D341Med (cell line): ENCODE data around the gene POPDC2.

Experiments
- DNase-seq: peaks from one replicate; pipeline ENCODE4 v3.0.0; 2012; ENCODE audit warnings: low spot score

The POPDC2 gene

DNA sequence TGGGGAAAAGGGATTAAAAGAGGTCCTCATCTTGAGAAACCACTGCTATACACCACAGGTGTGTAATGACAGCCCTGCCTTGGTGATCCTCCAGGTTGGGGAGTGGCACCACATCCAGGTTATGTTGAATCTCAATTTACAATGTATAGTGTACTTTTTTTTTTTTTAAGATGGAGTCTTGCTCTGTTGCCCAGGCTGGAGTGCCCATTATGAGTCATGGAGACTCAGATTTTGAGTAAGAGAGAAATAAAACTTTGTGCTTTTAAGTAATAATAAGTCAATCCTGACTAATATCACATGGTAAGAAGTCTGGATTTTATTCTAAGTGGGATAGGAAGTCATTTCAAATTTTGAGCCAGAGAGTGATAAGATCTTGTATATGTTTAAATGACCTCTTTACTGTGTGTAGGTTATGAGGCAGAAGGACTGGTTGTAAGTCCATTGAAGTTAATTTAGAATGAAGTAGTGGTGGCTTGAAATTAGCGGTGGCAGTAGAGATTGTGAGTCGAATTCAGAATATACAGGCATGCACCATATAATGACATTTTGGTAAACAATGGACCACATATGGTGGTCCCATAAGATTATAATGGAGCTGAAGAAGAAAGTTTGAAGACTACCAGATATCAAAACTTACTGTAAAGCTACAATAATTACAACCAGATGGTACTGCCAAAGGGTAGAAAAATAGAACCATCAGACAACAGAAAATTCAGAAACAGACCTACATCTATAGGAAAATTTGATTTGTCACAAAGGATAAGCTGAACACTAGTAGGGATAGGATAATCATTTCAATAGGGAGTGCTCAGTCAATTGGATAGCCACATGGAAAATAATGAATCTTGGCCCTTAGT is 20.7 kb downstream of the POPDC2 start:
- no peak for DNase-seq

DNA sequence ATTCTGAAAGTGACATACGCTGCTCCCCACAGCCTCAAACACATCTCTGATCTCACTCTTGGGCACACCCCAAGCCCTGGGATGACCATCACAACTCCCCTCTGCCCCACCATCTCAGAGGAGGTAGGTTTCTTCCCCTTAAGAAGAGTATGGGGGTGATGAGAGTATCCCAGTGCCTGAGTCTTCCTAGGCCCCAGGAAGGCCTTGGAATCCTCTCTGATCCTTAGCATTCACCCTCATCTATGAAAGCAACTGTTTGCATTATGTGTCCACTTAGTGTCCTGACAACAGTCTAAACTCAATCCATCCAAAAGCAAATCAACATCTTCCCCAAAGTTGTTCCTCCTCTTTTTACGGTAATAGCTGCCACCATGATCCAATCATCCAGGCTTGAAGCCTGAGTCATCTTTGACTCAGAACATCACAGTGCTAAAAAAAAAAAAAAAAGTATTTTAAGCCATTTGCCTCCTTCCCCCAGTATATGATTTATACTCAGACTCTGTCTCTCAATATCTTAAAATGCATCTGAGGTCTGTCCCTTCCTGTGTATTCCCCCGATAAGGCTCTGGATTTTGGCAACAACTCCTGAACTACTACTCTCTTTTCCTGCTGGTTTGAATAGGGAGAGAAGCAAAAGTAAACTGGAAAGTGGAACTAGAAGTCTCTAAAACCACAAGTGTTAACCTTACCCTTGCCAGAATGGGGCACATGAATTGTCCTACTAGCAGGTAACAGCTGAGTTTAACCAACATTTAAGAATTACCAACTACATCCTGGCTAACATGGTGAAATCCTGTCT is 22.5 kb downstream of the POPDC2 start:
- no peak for DNase-seq

DNA sequence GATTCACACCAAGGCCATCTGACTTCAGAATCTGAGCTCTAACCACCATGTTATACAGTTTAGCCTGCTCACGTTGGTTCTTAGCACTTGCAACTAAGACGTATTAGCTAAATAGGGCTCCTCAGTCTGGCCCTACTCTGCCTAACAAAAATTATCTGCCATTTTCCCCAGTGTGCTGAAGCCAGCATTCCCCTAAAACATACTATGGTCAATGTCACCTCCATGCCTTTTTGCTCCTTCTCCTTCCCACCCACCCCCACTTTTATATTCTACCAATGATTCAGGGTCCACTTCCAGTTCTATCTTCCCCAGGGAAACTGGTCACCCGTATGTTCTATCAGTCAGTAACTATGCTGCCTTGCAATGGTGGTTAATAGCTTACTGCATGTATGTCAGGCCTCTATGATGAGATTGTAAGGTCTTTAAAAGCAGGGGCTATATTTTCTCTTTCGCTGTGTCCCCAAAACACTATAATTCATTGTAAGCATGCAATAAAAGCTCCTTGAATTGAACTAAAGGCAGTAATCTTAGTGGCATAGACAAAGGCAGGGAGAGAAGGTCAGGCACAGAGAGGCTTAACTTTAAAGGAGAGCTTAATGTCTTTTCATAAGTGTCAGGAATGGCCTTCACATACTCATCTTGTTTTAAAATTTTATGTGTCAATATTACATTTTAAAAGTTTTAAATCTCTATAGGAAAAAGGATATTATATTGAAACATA is 23.3 kb downstream of the POPDC2 start:
- DNase-seq = no peak

DNA sequence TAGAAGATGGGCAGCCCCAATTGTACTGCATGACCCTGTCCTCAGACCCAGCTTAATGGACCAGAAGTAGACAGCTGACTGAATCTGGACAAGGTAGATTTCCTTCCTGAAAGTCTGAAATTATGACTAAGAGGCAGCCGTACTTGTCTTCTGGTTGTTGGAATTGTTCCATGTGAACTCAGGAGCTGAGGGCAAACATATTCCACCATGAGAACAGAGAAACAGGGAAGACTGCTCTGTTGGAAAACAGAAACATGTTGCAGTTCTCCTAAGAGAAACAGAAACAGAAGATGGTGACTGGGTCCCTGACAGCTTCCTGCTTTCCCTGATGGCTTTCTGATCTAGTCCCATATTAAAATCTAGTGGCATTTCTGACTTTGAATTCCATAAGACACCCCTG is 24.1 kb downstream of the POPDC2 start:
- no peak for DNase-seq

DNA sequence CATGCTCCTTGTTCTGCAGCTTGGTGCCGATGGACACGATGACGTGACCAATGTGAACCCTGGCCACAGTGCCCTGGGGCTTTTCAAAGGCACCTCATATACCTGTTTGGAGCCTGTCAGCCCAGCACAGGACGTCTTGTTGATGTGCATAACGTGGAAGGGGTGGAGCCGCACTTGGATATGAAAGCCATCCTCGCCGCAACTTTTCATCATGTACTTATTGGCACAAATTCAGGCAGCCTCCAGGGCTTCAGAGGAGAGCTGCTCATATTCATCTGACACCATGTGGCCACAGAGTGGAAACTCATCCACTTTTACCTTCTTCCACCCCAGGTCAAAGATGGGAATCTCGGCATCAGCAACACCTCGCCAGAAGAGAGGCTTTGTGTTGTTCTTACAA is 24.7 kb downstream of the POPDC2 start:
- DNase-seq = no peak

DNA sequence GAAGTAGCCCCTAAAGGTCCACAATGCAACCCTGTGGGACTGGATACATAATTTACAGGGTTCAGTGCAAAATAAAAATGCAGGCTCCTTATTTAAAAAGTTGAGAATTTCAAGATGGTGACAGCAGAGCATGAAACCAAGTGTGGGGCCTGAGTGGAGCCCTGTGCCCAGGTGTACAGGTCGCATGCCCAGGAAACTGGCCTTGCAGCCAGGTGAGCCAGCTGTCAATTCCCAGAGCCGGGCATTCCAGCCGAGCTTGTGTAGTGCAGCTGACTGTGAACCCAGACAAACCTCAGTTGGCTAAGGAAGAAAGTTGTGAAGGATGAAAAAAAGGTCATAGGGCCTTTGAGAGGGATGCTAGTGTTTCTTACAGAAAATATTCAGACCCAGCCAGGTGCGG is 27.6 kb downstream of the POPDC2 start:
- no peak for DNase-seq

DNA sequence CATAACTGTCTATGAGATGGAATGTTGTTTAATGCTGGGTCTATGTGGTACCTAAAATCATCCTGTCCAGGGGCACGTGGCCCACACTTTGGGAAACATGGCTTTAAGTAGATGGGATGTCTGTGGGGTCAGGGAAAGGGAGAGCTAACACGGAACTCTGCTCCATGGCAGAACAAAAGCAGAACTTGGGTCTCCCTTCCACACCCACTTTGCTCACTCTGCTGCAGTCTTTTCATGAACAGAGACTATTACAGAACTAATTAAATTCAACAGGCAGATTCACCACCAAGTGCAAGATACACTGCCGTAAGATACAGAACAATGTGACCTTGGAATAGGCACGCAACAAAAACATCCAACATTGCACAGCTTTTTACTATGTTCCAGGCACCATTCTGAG is 28.2 kb downstream of the POPDC2 start:
- no peak for DNase-seq

DNA sequence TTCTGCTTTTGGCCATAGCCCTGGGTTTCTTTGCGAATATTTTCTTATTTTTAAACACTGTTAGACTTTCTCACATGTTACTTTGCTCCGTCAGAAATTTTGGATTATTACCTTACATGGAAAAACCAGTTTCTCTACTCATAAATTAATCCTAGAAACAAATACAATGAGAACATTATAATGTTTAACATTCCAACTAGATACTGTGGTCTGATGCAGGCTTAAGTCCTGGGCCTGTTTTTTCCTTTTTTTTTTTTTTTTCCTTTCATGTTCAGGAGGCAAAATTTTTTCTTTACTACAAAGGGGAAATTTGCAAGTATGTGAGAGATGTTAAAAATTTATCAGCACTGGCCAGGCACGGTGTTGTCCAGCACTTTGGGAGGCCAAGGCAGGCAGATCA is 28.9 kb downstream of the POPDC2 start:
- DNase-seq = no peak

DNA sequence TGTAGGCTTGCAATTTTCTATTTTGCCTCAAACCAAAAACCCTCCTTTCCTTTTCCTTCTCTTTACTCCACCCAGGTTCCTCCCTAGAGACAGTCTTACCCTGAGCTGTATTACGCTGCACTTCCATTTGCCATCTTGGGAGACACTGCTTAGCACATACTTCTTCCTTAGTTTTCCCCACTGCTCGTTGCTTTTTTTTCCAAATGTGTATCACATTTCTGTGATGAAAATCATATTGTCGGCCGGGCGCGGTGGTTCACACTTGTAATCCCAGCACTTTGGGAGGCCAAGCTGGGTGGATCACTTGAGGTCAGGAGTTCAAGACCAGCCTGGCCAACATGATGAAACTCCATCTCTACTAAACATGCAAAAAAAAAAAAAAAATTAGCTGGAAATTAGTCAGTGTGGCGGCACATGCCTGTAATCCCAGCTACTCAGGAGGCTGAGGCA is 29.5 kb downstream of the POPDC2 start:
- no peak for DNase-seq

DNA sequence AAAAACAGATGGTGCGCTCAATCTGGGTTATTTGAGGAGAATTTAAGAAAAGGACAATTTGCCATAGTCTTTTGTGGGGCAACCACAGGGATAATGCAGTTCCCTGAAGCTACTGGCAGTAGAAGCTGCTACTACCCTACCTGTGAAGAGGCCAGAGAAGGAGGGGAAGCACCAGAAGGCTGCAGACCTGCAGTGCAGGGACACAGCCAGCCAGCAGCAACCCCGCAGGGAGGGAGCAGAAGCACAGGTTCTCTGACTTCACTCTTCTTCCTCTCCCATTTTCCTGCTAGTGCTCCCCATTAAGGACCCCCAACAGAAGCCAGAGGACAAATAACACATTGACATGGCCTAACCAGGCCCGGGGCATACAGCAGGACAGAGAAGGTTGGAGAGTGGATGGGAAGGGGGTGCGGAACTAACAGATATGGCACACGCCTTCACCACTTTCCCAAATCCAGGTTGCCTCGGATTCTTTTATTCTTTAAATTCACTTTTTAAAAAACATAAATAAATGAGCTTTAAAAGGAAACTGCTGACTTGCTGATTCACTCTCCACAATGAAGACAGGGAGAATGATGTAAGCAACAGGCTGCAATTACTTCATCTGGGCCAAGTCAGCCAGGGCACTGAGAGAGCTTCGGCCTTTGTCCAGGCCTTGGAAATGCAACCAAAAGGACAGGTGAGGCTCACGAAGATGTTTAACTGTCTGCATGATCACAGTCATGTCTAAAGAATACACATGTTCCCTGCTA is 30.1 kb downstream of the POPDC2 start:
- no peak for DNase-seq

DNA sequence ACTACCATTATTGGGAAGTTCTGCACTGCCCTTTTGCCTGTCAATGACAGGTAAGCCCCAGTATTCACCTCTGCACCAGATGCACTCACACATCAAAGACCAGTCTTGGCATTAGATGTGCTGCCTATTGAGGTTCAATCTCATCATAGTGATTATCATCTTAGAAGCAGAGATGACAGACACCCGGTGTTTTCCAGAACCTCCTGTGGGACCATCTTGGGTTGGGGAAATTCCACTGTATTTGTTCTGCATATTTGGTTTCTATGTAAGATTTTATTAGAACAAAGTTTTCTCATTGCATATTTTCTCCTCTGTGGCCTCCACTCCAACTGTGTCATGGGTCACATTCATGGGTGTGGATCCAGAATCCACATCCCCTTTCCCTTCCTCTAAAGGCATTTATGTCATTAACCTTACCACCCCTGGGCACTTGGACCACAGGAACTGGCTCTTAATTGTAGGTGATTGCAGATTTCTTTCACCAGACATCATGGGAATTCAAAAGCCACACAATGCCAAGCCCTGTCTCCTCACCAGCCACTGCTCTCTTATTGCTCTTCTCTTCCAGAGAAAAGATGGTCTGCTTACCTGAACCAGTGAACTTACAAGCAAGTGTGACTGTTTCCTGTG is 31.5 kb downstream of the POPDC2 start:
- DNase-seq = no peak

DNA sequence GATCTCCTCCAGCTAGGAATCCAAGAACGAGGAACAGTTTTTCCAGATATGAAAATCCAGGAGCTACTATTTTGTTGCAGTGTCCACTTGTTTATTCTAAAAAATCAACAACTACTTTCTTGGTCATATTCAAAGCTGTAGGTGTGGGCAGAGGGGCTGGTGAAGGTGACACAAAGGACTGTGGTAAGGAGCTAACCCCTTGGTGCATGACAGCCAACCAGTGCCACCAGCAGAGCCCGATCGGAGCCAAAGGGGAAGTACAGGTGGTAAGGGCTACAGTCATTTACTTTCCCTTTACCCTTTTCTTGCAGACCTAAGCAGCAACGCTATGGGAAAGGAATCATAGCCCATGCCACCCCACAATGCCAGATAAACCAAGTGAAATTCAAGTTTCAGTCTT is 32.0 kb downstream of the POPDC2 start:
- no peak for DNase-seq

DNA sequence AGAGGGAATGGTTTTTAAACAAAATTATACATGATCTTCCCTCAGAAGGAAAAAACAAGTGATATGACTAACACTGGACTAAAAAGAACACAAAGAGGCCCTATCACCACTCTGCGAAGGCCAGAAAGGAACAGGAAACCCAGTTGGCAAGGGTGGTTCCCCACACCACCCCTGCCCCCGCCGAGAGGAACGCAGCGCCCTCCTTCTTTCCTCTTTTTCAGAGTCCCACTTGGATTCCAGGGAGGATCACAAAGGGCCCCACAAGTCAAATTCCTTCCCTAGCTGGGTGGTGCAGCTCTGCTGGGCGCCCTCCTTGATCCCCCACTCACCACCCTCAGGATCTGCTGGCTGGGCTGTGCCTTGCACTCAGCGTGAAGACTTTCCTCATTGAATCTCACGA is 32.9 kb downstream of the POPDC2 start:
- DNase-seq = no peak

DNA sequence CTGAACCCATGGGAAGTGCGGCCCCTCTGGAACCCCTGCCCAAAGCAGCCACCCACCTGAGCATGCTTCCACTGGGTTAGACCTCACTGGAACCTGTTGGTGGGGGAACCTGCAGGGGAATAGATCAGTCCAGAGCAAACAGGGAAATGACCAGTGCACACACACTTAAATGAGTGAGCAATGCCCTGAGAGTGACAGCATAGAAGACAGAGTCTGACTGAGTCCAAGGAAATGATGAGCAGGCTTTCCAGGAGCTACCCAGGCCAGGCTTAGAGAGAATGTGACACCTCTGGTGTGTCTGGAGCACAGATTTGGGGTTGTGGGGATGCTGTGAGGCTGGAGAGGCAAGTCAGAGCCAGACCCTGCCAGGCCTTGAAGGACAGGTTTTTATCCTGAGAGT is 34.2 kb downstream of the POPDC2 start:
- no peak for DNase-seq

DNA sequence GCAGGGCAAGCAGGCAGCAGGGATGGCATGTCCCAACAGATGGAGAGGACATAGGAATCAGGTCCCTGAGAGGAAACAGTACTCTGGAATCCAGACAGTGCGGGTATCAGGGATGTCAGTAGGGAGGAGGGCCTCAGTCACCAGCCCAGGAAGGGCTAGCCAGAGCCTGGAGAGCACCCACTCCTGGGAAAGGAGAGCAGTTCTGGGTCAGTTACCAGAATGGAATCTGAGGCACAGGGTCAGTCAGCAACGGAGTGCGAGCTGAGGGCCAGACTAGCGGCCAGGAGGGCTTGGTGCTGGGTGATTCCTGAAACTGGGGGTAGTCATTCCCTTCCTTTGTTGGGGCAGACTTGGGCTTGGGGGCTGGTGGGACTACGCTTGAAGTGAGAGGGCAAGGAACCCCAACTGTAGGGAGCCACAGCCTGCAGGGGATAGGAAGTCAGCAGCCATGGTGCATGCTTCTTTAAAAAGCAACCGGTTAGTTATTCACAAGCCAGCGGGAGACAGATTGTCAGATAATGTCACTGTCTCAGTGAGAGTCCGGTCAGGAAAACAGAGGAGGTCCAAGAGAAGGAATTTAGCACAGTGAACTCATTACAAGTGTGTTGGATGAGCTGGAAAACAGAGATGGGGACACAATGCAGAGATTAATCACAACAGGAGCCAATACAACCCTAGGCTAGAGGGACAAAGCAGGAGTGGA is 34.8 kb downstream of the POPDC2 start:
- DNase-seq = no peak

DNA sequence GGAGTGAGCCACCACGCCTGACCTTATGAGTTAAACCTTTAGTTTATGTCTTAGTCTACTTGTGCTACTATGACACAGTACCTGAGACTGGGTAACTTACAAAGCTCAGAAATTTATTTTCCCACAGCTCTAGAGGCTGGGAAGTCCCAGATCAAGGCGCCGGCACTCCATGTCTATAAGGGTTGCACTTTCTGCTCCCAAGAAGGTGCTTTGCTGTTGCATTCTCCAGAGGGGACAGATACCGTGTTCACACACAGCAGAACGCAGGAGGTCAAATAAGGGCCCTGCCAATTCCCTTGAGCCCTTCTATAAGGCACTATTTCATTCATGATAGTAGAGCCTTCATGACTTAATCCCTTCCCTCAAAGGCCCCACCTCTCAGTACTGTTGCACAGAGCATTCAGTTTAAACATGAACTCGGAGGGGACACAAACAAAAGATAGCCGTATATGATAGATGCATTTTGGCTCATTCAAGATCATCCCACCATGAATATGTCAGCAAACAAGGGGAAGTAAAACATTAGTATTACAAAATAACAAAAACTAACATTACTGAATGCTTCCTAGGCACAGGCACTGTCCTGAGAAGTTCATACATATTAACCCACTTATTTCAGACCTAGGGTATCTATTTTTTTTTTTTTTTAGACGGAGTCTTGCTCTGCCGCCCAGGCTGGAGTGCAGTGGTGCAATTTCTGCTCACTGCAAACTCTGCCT is 36.2 kb downstream of the POPDC2 start:
- no peak for DNase-seq

DNA sequence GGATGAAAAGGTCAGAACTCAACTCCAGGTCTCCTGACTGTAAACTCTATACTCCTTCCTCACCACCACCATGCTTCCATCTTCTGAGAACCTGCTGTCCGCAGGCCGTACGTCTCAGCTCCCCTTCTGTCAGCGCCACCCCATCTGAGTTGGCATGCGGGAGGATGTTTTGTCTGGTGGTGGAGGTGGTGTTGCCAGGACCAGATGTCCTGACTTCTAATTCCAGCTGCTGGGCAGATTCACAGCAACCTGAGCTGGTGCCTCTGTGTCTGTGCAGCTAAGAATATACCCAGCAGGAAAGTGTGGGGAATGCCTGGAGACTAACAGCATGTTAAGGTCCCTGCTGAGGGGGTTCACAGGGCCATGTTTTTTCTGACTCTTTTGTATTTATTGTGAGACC is 39.5 kb downstream of the POPDC2 start:
- DNase-seq = no peak

DNA sequence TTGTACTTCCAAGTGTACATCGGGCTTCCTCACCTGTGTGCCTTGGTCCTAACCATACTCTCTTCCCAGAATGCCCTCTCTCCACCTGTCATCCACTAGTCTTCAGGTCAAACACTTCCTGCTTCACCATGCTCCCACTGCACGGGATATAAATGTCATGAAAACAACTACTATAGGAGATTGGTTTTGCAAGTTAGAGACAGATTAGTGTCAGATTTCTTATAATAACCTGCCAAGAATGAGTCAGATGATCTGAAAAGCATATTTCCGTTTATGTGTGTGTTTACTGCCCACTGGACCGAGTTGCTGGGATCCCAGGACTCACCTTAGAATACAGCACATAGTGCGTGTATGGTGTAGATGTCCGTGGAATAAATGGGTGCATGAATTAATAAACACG is 41.3 kb downstream of the POPDC2 start:
- DNase-seq = no peak

DNA sequence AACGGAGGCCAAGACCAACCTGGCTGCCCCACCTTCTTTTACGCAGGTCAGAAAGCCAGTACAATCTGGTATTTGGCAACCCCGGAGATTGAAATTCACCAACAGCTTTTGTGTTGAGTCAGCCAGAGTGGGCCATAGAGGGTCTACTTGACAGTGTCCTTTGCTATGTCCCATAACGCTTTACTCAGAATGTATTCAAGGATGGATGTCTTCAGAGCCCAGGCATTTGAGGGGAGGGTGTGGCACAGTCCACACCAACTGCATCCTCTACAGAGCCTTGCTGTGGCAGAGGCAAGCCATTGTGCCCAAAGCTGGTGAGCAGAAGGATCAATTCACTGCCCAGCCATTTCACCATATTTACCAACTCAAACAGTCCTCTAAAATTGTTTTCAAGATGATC is 44.3 kb downstream of the POPDC2 start:
- DNase-seq = no peak

DNA sequence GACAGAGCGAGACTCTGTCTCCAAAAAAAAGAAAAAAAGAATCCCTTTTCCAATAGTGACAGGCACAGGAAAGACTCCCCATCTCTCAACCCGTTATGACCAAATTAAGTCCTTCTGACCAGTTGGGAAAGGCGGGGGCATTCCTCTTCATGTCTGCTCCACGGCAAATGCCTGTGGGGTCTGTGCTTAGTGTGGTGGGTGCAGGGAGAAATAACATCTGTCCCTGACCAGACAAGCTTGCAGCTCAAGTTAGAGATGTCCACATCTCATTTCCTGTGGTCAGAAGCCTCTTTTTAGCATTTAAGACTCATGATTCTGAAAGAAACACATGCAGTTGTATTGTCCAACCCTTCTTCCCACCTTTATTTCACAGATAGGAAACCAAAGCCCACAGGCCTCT is 46.5 kb downstream of the POPDC2 start:
- no peak for DNase-seq
